Parathyroid adenoma (tissue), 2 donors: Measurements from ENCODE around the gene ARHGAP12.
A peak's percentile ranks its signal among the peaks of the same experiment; 100 is the strongest.
"Not testable (repeated sequence)": the region's sequence is repeated elsewhere in the genome, so short reads cannot be mapped to it uniquely, and the experiment has no call there.

Source experiments
- H2AFZ ChIP-seq: fragments of 300-600 bp; sonication (generic); one replicate; pipeline ENCODE4 v1.7.0; 2017; ENCODE audit warnings: antibody characterized with exemption, mild to moderate bottlenecking
- H3K27ac ChIP-seq: fragments of 300-600 bp; sonication (generic); one replicate; pipeline ENCODE4 v1.7.0; 2017
- H3K27me3 ChIP-seq: fragments of 300-600 bp; sonication (generic); one replicate; pipeline ENCODE4 v1.7.0; 2017; ENCODE audit warnings: low read length; ENCODE audit not compliant: control insufficient read depth, insufficient read depth
- H3K36me3 ChIP-seq: fragments of 300-600 bp; sonication (generic); one replicate; pipeline ENCODE4 v1.7.0; 2017; ENCODE audit warnings: low read length; ENCODE audit not compliant: control insufficient read depth, insufficient read depth
- H3K4me1 ChIP-seq: fragments of 300-600 bp; sonication (generic); one replicate; pipeline ENCODE4 v1.7.0; 2017; ENCODE audit warnings: control low read depth
- H3K4me2 ChIP-seq: fragments of 300-600 bp; sonication (generic); one replicate; pipeline ENCODE4 v1.7.0; 2017; ENCODE audit warnings: low read length
- H3K4me3 ChIP-seq: fragments of 300-600 bp; sonication (generic); one replicate; pipeline ENCODE4 v1.7.0; 2017; ENCODE audit warnings: low read depth, low read length
- H3K79me2 ChIP-seq: fragments of 300-600 bp; sonication (generic); one replicate; pipeline ENCODE4 v1.7.0; 2017; ENCODE audit warnings: control low read depth
- H3K9ac ChIP-seq: fragments of 300-600 bp; sonication (generic); one replicate; pipeline ENCODE4 v1.7.0; 2017; ENCODE audit warnings: mild to moderate bottlenecking
- H3K9me3 ChIP-seq: fragments of 300-600 bp; sonication (generic); one replicate; pipeline ENCODE4 v1.7.0; 2017; ENCODE audit warnings: low read length; ENCODE audit not compliant: control insufficient read depth
- TF ChIP-seq, protein P1 (sequence below): fragments of 300-600 bp; sonication (generic); IDR thresholded peaks from one replicate; pipeline ENCODE4 v1.7.0; 2017; ENCODE audit warnings: antibody characterized with exemption, mild to moderate bottlenecking
- donor health status: primary hyperparathyroidism.

ARHGAP12 gene

GRCh38 chr10:31770307-31770902 is 158.2 kb downstream of the ARHGAP12 start:
- no peak overlapping the region for H3K27ac ChIP-seq
- no peak overlapping the region for H3K4me2 ChIP-seq
- H3K79me2 ChIP-seq, result no peaks in the 10 kb centered on the region
- H3K9ac ChIP-seq, result no peak overlapping the region
- no peaks in the 10 kb centered on the region for H3K4me1 ChIP-seq
- no peaks in the 10 kb centered on the region for H3K9me3 ChIP-seq
- no peaks in the 10 kb centered on the region for H3K27me3 ChIP-seq
- no peak overlapping the region for H3K4me3 ChIP-seq
- no peaks in the 10 kb centered on the region for H3K36me3 ChIP-seq
- no peak overlapping the region for H2AFZ ChIP-seq
- TF ChIP-seq, protein P1, sequence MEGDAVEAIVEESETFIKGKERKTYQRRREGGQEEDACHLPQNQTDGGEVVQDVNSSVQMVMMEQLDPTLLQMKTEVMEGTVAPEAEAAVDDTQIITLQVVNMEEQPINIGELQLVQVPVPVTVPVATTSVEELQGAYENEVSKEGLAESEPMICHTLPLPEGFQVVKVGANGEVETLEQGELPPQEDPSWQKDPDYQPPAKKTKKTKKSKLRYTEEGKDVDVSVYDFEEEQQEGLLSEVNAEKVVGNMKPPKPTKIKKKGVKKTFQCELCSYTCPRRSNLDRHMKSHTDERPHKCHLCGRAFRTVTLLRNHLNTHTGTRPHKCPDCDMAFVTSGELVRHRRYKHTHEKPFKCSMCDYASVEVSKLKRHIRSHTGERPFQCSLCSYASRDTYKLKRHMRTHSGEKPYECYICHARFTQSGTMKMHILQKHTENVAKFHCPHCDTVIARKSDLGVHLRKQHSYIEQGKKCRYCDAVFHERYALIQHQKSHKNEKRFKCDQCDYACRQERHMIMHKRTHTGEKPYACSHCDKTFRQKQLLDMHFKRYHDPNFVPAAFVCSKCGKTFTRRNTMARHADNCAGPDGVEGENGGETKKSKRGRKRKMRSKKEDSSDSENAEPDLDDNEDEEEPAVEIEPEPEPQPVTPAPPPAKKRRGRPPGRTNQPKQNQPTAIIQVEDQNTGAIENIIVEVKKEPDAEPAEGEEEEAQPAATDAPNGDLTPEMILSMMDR, result peak; percentile 75

DNA sequence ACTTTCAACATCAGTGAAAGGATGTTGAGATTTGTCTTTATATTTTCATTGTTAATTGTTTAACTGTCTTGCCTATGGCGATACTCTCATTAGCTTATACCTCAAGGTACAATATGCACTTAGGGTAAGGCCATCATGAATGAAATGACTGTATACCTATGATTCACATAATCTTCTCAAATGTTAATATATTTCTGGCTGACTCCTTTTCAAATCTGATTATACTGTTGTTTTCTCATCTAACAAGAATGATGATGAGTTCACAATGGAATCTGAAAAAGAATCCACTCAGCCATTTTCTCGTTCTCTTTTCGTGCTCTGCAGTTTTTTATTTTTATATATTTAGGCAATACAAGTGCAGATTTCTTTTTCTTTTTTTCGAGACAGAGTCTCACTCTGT is 159.1 kb downstream of the ARHGAP12 start:
- Histone ChIP-seq H3K9me3 (no peaks in the 10 kb centered on the region), H3K4me2 (no peak overlapping the region), H3K36me3 (no peaks in the 10 kb centered on the region), H3K4me3 (no peak overlapping the region), H3K9ac (no peak overlapping the region), H3K4me1 (no peaks in the 10 kb centered on the region), H3K27ac (no peak overlapping the region), H2AFZ (no peak overlapping the region), H3K79me2 (no peaks in the 10 kb centered on the region), H3K27me3 (no peaks in the 10 kb centered on the region)
- TF ChIP-seq, protein P1, result no peak

- not testable (repeated sequence) for H3K9ac ChIP-seq, H3K4me2 ChIP-seq, H3K79me2 ChIP-seq, H3K4me1 ChIP-seq, H3K27me3 ChIP-seq, H3K4me3 ChIP-seq, H3K9me3 ChIP-seq, H2AFZ ChIP-seq, H3K27ac ChIP-seq, H3K36me3 ChIP-seq
These were observed 159.7 kb downstream of the ARHGAP12 start for GRCh38 chr10:31768935-31769334.

DNA sequence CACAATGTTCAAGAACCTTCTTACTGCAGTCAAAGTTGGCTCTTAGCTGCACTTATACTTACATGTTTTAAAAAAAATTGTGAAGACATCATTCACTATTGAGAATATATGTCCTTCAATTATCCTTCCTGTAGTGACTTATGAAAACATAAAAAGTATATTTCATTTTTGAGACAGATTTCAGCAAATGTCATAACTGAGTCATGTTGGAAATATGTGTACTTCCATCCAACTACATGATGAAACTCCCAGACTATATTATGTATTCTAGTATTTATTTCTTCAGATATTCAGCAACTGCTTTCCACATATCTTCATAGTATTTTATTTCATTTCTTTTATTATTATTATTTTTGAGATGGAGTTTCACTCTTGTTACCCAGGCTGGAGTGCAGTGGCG is 160.2 kb downstream of the ARHGAP12 start:
- no peaks in the 10 kb centered on the region for H3K36me3 ChIP-seq
- no peak overlapping the region for H2AFZ ChIP-seq
- H3K4me3 ChIP-seq, result no peak overlapping the region
- TF ChIP-seq, protein P1, result no peak
- no peak overlapping the region for H3K4me2 ChIP-seq
- no peak overlapping the region for H3K9ac ChIP-seq
- no peak overlapping the region for H3K27ac ChIP-seq
- H3K4me1 ChIP-seq, result no peaks in the 10 kb centered on the region
- H3K79me2 ChIP-seq, result no peaks in the 10 kb centered on the region
- H3K9me3 ChIP-seq, result no peaks in the 10 kb centered on the region
- no peaks in the 10 kb centered on the region for H3K27me3 ChIP-seq

- Histone ChIP-seq H3K4me2 (no peak overlapping the region), H2AFZ (no peak overlapping the region), H3K4me1 (peaks cover 4% of the 10 kb centered on the region), H3K36me3 (no peaks in the 10 kb centered on the region), H3K4me3 (no peak overlapping the region), H3K9me3 (no peaks in the 10 kb centered on the region), H3K79me2 (no peaks in the 10 kb centered on the region), H3K27me3 (no peaks in the 10 kb centered on the region), H3K27ac (no peak overlapping the region), H3K9ac (no peak overlapping the region)
- TF ChIP-seq, protein P1, result no peak
These were observed 163.1 kb downstream of the ARHGAP12 start for GRCh38 chr10:31765541-31765940.
